HepG2 (cell line): ENCODE data around the gene TTC23. TPM values are rescaled to one million over a fixed set of nuclear protein-coding genes. Genes with fewer than 3 reads are reported as not detected.
A peak's percentile ranks its signal among the peaks of the same experiment; 100 is the strongest.

Experiments
- ASH2L ChIP-seq: fragments of 300-600, 200-600 bp; sonication (generic); IDR thresholded peaks from 2 replicates; pipeline ENCODE4 v1.7.0; 2017; ENCODE audit warnings: low read depth, mild to moderate bottlenecking, moderate library complexity, mixed read lengths, low read length; ENCODE audit not compliant: insufficient read length
- ATF5 ChIP-seq: sonication (generic); formaldehyde crosslinking; IDR thresholded peaks from 2 replicates; pipeline ENCODE4 v1.4.0; 2020; ENCODE audit warnings: mild to moderate bottlenecking, low read depth, missing genetic modification reagents
- CREB1 ChIP-seq, 2 experiments: fragments of 450-650 bp in 1 of 2; IDR thresholded peaks; 2 replicates each; pipeline ENCODE4 v1.6.1; 2016 to 2017; ENCODE audit warnings: control low read depth in 1 of 2, mild to moderate bottlenecking in 1 of 2, missing compliant biosample characterization in 1 of 2, missing genetic modification characterization in 1 of 2
- CREM ChIP-seq, 2 experiments: sonication (generic) in 1 of 2; formaldehyde crosslinking in 1 of 2; IDR thresholded peaks; 2 replicates each; pipeline versions ENCODE4 v1.4.0 to v1.6.1; 2016 to 2020; ENCODE audit warnings: antibody characterized with exemption in 1 of 2, mild to moderate bottlenecking in 1 of 2, missing genetic modification reagents in 1 of 2
- FUBP1 ChIP-seq: sonication (generic); formaldehyde crosslinking; IDR thresholded peaks from 2 replicates; pipeline ENCODE4 v1.5.1; 2020; ENCODE audit warnings: missing genetic modification reagents, mild to moderate bottlenecking, borderline replicate concordance
- GABPA ChIP-seq, 2 experiments: IDR thresholded peaks; 2 replicates each; pipeline ENCODE4 v1.6.1; 2011 to 2016; ENCODE audit warnings: low read depth in 2 of 2, low read length in 1 of 2, missing biosample characterization in 1 of 2, missing genetic modification characterization in 1 of 2
- HINFP ChIP-seq: sonication (generic); formaldehyde crosslinking; IDR thresholded peaks from 2 replicates; pipeline ENCODE4 v1.4.0; 2020; ENCODE audit warnings: low read depth, mild to moderate bottlenecking, missing genetic modification reagents
- HOXA7 ChIP-seq: sonication (generic); formaldehyde crosslinking; IDR thresholded peaks from 2 replicates; pipeline ENCODE4 v1.8.1; 2022; ENCODE audit warnings: mild to moderate bottlenecking, missing genetic modification reagents, moderate library complexity
- NR2C2 ChIP-seq: sonication (generic); formaldehyde crosslinking; IDR thresholded peaks from 2 replicates; pipeline ENCODE4 v1.4.0; 2020; ENCODE audit warnings: missing genetic modification reagents, mild to moderate bottlenecking, moderate library complexity, borderline replicate concordance
- REXO4 ChIP-seq: sonication (generic); formaldehyde crosslinking; IDR thresholded peaks from 2 replicates; pipeline ENCODE4 v1.8.0; 2022; ENCODE audit warnings: missing genetic modification reagents, mild to moderate bottlenecking, borderline replicate concordance
- SALL2 ChIP-seq: sonication (generic); formaldehyde crosslinking; IDR thresholded peaks from 2 replicates; pipeline ENCODE4 v1.8.1; 2023; ENCODE audit warnings: mild to moderate bottlenecking, missing genetic modification reagents, inconsistent platforms
- SMAD9 ChIP-seq: sonication (generic); formaldehyde crosslinking; IDR thresholded peaks from 2 replicates; pipeline ENCODE4 v1.5.1; 2020; ENCODE audit warnings: mild to moderate bottlenecking, missing genetic modification reagents
- SOX13 ChIP-seq, 3 experiments: fragments of 450-650 bp in 1 of 3; sonication (generic) in 1 of 3; formaldehyde crosslinking in 1 of 3; IDR thresholded peaks in 2 of 3; conservative IDR thresholded peaks in 1 of 3; 2 replicates each; pipeline versions ENCODE4 v1.5.0 to v1.6.1; 2016 to 2020; ENCODE audit warnings: antibody characterized with exemption in 1 of 3, mild to moderate bottlenecking in 1 of 3, missing compliant biosample characterization in 1 of 3, missing genetic modification reagents in 1 of 3, moderate library complexity in 1 of 3
- ZBTB3 ChIP-seq: sonication (generic); formaldehyde crosslinking; IDR thresholded peaks from 2 replicates; pipeline ENCODE4 v1.4.0; 2020; ENCODE audit warnings: low read depth, mild to moderate bottlenecking, moderate library complexity, missing genetic modification reagents, borderline replicate concordance
- ZNF17 ChIP-seq: sonication (generic); formaldehyde crosslinking; IDR thresholded peaks from 2 replicates; pipeline ENCODE4 v1.5.0; 2020; ENCODE audit warnings: mild to moderate bottlenecking, missing genetic modification reagents
- ZNF549 ChIP-seq: sonication (generic); formaldehyde crosslinking; IDR thresholded peaks from 2 replicates; pipeline ENCODE4 v1.5.0; 2020; ENCODE audit warnings: missing genetic modification reagents
- ZNF768 ChIP-seq: sonication (generic); formaldehyde crosslinking; IDR thresholded peaks from 2 replicates; pipeline ENCODE4 v1.4.0; 2020; ENCODE audit warnings: missing genetic modification reagents
- ZNF83 ChIP-seq: sonication (generic); formaldehyde crosslinking; IDR thresholded peaks from 2 replicates; pipeline ENCODE4 v1.4.0; 2020; ENCODE audit warnings: missing genetic modification reagents, mild to moderate bottlenecking, borderline replicate concordance
- ZNF878 ChIP-seq: sonication (generic); formaldehyde crosslinking; IDR thresholded peaks from 2 replicates; pipeline ENCODE4 v1.8.1; 2023; ENCODE audit warnings: mild to moderate bottlenecking, missing genetic modification reagents, moderate library complexity
- polyA plus RNA-seq, 8 experiments: library from polyadenylated mRNA; depleted of rRNA in 3 of 8; stranded (reverse) in 7 of 8; unstranded in 1 of 8; fragments of >200 nt; fragmentation: Illumina TruSeq in 4 of 8; extraction: Trizol in 4 of 8; gene quantifications; 2 replicates each; pipeline versions ENCODE4 v1.2.1 to v1.2.3, GENCODE V29; 2011 to 2016; ENCODE audit warnings: low read depth in 4 of 8, missing spikeins in 1 of 8, mixed read lengths in 1 of 8; ENCODE audit not compliant: insufficient read depth in 1 of 8
- total RNA-seq, 5 experiments: library from RNA; depleted of rRNA; stranded (reverse); fragments of >200 nt; fragmentation: Illumina TruSeq; extraction: Trizol; gene quantifications; 2 replicates each; pipeline ENCODE4 v1.2.3, GENCODE V29; 2016; ENCODE audit warnings: low read depth in 1 of 5
- TF ChIP-seq, protein P1 (sequence below): sonication (generic); formaldehyde crosslinking; IDR thresholded peaks from 2 replicates; pipeline ENCODE4 v1.5.1; 2020; ENCODE audit warnings: missing genetic modification reagents, mild to moderate bottlenecking, borderline replicate concordance

Gene TTC23
- total and polyA plus RNA-seq, 2 of the 13 experiments (the other 11 are each of a cell fraction or from before 2014, with no cell fraction given) = 1.6 to 11.7 TPM

- TF ChIP-seq FUBP1 (CRISPR knock-in tag) = no peak
- TF ChIP-seq ZNF878 = no peak
- no peak for TF ChIP-seq ATF5 (CRISPR knock-in tag)
- no peak for TF ChIP-seq NR2C2
- peak; percentile 21 for TF ChIP-seq ASH2L
- TF ChIP-seq HOXA7 (CRISPR knock-in tag) = no peak
- TF ChIP-seq ZNF83 (CRISPR knock-in tag) = no peak
- TF ChIP-seq, protein P1, sequence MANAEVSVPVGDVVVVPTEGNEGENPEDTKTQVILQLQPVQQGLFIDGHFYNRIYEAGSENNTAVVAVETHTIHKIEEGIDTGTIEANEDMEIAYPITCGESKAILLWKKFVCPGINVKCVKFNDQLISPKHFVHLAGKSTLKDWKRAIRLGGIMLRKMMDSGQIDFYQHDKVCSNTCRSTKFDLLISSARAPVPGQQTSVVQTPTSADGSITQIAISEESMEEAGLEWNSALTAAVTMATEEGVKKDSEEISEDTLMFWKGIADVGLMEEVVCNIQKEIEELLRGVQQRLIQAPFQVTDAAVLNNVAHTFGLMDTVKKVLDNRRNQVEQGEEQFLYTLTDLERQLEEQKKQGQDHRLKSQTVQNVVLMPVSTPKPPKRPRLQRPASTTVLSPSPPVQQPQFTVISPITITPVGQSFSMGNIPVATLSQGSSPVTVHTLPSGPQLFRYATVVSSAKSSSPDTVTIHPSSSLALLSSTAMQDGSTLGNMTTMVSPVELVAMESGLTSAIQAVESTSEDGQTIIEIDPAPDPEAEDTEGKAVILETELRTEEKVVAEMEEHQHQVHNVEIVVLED (CRISPR knock-in tag) = no peak
- no peak for TF ChIP-seq CREB1 (IDR thresholded peaks at IDR 0.05)
- TF ChIP-seq CREB1 (CRISPR knock-in tag; IDR thresholded peaks at IDR 0.05) = no peak
- TF ChIP-seq CREM (IDR thresholded peaks at IDR 0.05) = no peak
- no peak for TF ChIP-seq CREM (CRISPR knock-in tag; IDR thresholded peaks at IDR 0.05)
- 0 out of 2 replicates have a peak, but pooled peaks have one; percentile 84 for TF ChIP-seq ZNF549
- no peak for TF ChIP-seq HINFP (CRISPR knock-in tag)
- no peak for TF ChIP-seq ZNF17 (CRISPR knock-in tag)
- no peak for TF ChIP-seq SOX13 (IDR thresholded peaks at IDR 0.05)
- TF ChIP-seq SOX13 (CRISPR knock-in tag; conservative IDR thresholded peaks at IDR 0.05 in 1 of 2, IDR thresholded peaks at IDR 0.05 in 1 of 2) = no peak
- TF ChIP-seq GABPA (IDR thresholded peaks at IDR 0.05; ENCODE audit: low read depth, low read length) = no peak
- TF ChIP-seq GABPA (CRISPR knock-in tag; IDR thresholded peaks at IDR 0.05; ENCODE audit: low read depth) = no peak
- TF ChIP-seq SMAD9 = no peak
- TF ChIP-seq ZBTB3 (CRISPR knock-in tag) = no peak
- peak; percentile 89 for TF ChIP-seq ZNF768 (CRISPR knock-in tag)
- no peak for TF ChIP-seq REXO4 (CRISPR knock-in tag)
- no peak; the same call in 1 of the 2 replicates for TF ChIP-seq SALL2 (CRISPR knock-in tag)
Measured at GRCh38 chr15:99131441-99132023, 117.8 kb downstream of the TTC23 start (continued).
